ENCODE data around the gene RNF141.

The RNF141 gene

DNA sequence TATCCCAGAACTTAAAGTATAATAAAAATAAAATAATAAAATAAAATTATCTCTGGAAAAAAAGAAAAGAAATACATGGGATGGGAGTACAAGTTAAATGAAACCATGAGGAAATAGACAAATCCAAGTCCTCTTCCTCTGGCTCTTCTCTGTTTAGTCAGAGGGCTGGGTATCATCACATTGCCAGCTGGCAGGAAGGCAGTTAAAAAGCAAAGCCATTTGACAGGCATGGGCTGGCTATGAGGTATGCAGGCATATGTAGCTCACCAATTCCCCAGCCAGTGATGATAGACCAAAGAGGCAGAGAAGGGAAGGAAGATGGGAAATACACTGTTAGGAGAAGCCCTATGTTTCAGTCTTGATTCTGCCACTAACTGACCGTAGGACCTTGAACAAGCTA is 21.0 kb upstream of the RNF141 start:
- no peaks in the 10 kb centered on the region for H3K9me3 ChIP-seq (ENCODE audit: control insufficient read depth in 2 of 2, low read length in 2 of 2)
- H3K9ac ChIP-seq (ENCODE audit: low read length in 2 of 2), result no peak overlapping the region
- H3K36me3 ChIP-seq (ENCODE audit: control insufficient read depth in 2 of 2, insufficient read depth in 2 of 2, low read length in 2 of 2), result no peaks in the 10 kb centered on the region
- H3K27ac ChIP-seq (ENCODE audit: low read length), result no peak overlapping the region
- H3K4me3 ChIP-seq (ENCODE audit: low read length in 2 of 2), result no peak overlapping the region
- H3K27me3 ChIP-seq (ENCODE audit: control insufficient read depth in 1 of 2, insufficient read depth in 2 of 2, low read length in 2 of 2), result no peaks in the 10 kb centered on the region
- H3K4me1 ChIP-seq (ENCODE audit: control insufficient read depth, insufficient read depth, low read length), result peaks cover 2% of the 10 kb centered on the region

DNA sequence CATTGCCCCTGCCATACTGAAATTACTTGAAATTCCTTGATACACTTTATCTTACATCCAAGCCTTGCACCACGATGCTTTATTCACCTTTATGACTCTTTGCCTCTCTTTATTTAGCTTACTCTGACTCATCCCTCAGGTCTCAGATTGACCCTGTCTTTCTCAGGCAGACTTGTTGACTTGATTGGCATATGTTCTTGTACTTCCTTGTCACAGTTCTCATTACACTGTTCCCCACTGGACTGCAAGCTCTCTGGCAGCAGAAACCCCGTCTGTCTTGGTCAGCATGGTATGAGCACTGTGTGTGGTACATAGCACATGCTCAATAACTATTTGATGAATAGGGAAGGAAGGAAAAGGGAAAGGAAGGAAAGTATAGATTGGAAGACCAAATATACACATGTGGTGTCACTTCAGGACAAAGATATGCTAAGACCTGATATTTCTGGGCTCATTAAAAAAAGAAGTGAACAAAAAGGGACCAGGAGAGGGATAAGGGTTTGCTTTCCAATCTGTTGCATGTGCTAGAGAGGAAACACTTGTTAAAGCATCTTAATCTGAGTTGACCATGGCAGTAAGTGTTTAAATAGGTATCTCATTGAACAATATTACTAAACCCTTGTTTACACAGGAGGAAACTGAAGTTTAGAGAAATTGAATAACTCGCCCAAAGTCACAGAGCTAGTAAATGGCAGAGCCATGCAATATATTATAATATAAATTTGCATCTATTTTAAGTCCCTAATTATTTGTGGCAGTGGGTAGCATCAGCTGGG is 20.2 kb upstream of the RNF141 start:
- Histone ChIP-seq H3K27ac (ENCODE audit: low read length) (no peak overlapping the region), H3K36me3 (ENCODE audit: control insufficient read depth in 2 of 2, insufficient read depth in 2 of 2, low read length in 2 of 2) (no peaks in the 10 kb centered on the region), H3K27me3 (ENCODE audit: control insufficient read depth in 1 of 2, insufficient read depth in 2 of 2, low read length in 2 of 2) (no peaks in the 10 kb centered on the region), H3K9ac (ENCODE audit: low read length in 2 of 2) (no peak overlapping the region), H3K4me1 (ENCODE audit: control insufficient read depth, insufficient read depth, low read length) (peaks cover 2% of the 10 kb centered on the region), H3K4me3 (ENCODE audit: low read length in 2 of 2) (no peak overlapping the region), H3K9me3 (ENCODE audit: control insufficient read depth in 2 of 2, low read length in 2 of 2) (no peaks in the 10 kb centered on the region)

DNA sequence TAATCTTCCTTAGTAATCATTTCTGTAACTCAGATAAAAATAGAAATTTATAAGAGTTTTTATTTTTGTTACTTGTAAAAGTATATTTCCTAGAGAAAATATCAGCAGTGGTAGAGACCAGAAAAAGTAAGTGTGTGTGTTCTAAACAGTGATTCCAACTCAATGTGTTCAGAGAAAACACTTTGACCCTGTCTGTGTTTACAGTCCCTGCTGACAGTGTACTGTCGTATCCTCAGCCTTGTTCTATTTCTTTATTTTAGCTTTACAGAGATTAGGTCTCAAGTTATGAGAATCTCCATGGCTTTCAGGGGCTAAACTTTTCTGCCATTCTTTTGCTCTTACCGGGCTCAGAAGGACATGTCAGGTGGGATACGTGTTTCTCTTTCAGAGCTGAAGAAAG is 17.3 kb upstream of the RNF141 start:
- Histone ChIP-seq H3K36me3 (ENCODE audit: control insufficient read depth in 2 of 2, insufficient read depth in 2 of 2, low read length in 2 of 2) (no peaks in the 10 kb centered on the region), H3K9ac (ENCODE audit: low read length in 2 of 2) (no peak overlapping the region), H3K4me3 (ENCODE audit: low read length in 2 of 2) (no peak overlapping the region)

DNA sequence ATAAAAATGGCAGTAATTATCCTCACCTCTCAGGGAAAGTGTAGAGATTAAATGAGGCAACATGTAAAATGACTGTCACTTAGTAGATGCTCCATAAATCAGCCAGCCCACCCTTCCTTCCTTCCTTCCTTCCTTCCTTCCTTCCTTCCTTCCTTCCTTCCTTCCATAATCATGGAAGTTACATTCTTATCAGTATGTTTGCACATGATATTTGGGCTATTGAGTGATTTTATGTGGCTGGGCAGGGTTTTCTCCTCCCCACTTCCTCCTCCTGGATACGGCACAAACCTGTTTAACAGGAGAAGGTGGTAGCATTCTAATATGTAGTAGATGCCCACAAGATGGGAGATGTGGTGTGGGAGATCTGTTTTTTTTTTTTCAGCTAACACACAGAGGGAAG is 15.6 kb upstream of the RNF141 start:
- Histone ChIP-seq H3K4me3 (ENCODE audit: low read length in 2 of 2) (no peak overlapping the region), H3K36me3 (ENCODE audit: control insufficient read depth in 2 of 2, insufficient read depth in 2 of 2, low read length in 2 of 2) (no peaks in the 10 kb centered on the region), H3K27me3 (ENCODE audit: control insufficient read depth in 1 of 2, insufficient read depth in 2 of 2, low read length in 2 of 2) (no peaks in the 10 kb centered on the region), H3K9ac (ENCODE audit: low read length in 2 of 2) (no peak overlapping the region), H3K4me1 (ENCODE audit: control insufficient read depth, insufficient read depth, low read length) (no peaks in the 10 kb centered on the region), H3K27ac (ENCODE audit: low read length) (no peak overlapping the region), H3K9me3 (ENCODE audit: control insufficient read depth in 2 of 2, low read length in 2 of 2) (no peaks in the 10 kb centered on the region)

More for the DNA sequence above, 17.3 kb upstream of the RNF141 start:
- no peaks in the 10 kb centered on the region for H3K9me3 ChIP-seq (ENCODE audit: control insufficient read depth in 2 of 2, low read length in 2 of 2)
- no peaks in the 10 kb centered on the region for H3K4me1 ChIP-seq (ENCODE audit: control insufficient read depth, insufficient read depth, low read length)
- H3K27ac ChIP-seq (ENCODE audit: low read length), result no peak overlapping the region
- H3K27me3 ChIP-seq (ENCODE audit: control insufficient read depth in 1 of 2, insufficient read depth in 2 of 2, low read length in 2 of 2), result no peaks in the 10 kb centered on the region

DNA sequence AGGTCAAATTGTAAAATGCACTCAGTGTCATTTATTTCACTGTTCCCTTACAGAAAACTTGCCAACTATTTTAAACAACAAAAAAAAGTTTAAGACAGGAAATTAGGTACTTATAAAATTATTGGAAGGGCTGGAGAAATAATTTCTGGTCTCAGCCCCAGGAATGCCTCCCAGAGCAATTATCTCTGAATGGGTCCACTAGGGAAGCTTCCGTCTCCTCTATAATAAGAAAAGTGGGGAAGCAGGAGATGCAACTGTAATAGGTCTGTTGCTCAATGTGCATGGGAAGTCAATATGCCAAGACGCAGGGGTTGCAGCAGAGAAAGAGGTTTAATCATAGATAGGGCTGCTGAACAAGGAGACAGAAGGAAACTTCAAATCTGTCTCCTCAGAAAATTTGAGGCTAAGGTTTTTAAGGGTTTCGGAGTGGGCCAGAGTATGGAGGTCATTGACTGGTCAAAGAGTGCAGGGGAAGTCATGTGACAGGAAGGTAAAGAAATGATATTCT is 10.9 kb upstream of the RNF141 start:
- H3K9ac ChIP-seq (ENCODE audit: low read length in 2 of 2), result no peak overlapping the region
- no peaks in the 10 kb centered on the region for H3K4me1 ChIP-seq (ENCODE audit: control insufficient read depth, insufficient read depth, low read length)
- H3K27me3 ChIP-seq (ENCODE audit: control insufficient read depth in 1 of 2, insufficient read depth in 2 of 2, low read length in 2 of 2), result no peaks in the 10 kb centered on the region
- H3K36me3 ChIP-seq (ENCODE audit: control insufficient read depth in 2 of 2, insufficient read depth in 2 of 2, low read length in 2 of 2), result no peaks in the 10 kb centered on the region
- no peaks in the 10 kb centered on the region for H3K9me3 ChIP-seq (ENCODE audit: control insufficient read depth in 2 of 2, low read length in 2 of 2)
- no peak overlapping the region for H3K27ac ChIP-seq (ENCODE audit: low read length)
- H3K4me3 ChIP-seq (ENCODE audit: low read length in 2 of 2), result no peak overlapping the region

DNA sequence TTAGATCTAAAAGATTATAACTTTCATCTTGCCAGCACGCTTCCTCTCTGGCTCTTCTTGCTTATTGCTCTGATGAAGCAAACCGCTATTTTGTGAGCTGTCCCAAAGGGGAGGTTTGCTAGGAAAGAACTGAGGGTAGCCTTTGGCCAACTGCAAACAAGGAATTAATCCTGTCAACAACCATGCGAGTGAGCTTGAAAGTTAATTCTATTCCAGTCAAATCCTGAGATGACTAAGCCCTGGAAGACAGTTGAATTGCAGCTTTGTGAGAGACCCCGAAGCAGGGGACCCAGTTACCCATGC is 10.3 kb upstream of the RNF141 start:
- Histone ChIP-seq H3K9ac (ENCODE audit: low read length in 2 of 2) (no peak overlapping the region), H3K27ac (ENCODE audit: low read length) (no peak overlapping the region), H3K4me3 (ENCODE audit: low read length in 2 of 2) (no peak overlapping the region), H3K9me3 (ENCODE audit: control insufficient read depth in 2 of 2, low read length in 2 of 2) (no peaks in the 10 kb centered on the region), H3K36me3 (ENCODE audit: control insufficient read depth in 2 of 2, insufficient read depth in 2 of 2, low read length in 2 of 2) (no peaks in the 10 kb centered on the region), H3K4me1 (ENCODE audit: control insufficient read depth, insufficient read depth, low read length) (no peaks in the 10 kb centered on the region), H3K27me3 (ENCODE audit: control insufficient read depth in 1 of 2, insufficient read depth in 2 of 2, low read length in 2 of 2) (no peaks in the 10 kb centered on the region)

DNA sequence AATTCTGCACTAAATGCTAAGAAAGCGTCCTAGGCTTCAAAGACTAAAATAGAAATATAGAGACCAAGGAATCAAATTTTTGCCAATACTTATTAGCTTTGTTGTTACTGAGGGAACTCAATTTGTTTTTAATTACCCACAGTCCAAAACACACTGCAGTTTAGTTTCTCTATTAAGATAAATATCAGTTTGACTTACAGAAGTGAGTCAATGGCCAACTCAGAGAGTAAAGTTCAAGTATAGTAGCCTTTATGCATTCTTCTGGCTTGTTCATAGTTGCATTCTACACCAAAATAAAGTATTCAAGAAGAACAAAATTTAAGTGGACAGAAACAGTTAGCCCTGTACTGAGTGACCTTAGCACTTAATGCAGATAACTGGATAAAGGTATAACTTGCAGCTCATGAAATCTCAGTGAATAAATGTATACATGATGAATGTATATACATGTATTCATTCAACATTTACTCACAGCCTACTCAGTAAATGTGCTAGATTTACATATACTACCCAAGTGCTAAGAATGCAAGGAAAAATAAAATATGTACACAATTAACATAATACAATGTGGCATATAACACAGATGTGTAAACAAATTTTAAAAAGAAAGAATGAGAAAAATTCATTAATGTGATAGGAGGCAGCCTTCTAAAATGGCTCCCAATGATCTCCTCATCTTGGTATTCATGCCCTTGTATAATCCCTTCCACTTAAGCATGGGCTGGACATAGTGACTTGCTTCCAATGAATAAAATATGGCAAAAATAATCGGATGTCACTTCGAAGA is 9.7 kb upstream of the RNF141 start:
- no peaks in the 10 kb centered on the region for H3K4me1 ChIP-seq (ENCODE audit: control insufficient read depth, insufficient read depth, low read length)
- no peaks in the 10 kb centered on the region for H3K36me3 ChIP-seq (ENCODE audit: control insufficient read depth in 2 of 2, insufficient read depth in 2 of 2, low read length in 2 of 2)
- H3K4me3 ChIP-seq (ENCODE audit: low read length in 2 of 2), result no peak overlapping the region
- H3K9me3 ChIP-seq (ENCODE audit: control insufficient read depth in 2 of 2, low read length in 2 of 2), result no peaks in the 10 kb centered on the region
- H3K9ac ChIP-seq (ENCODE audit: low read length in 2 of 2), result no peak overlapping the region
- no peak overlapping the region for H3K27ac ChIP-seq (ENCODE audit: low read length)
- no peaks in the 10 kb centered on the region for H3K27me3 ChIP-seq (ENCODE audit: control insufficient read depth in 1 of 2, insufficient read depth in 2 of 2, low read length in 2 of 2)

DNA sequence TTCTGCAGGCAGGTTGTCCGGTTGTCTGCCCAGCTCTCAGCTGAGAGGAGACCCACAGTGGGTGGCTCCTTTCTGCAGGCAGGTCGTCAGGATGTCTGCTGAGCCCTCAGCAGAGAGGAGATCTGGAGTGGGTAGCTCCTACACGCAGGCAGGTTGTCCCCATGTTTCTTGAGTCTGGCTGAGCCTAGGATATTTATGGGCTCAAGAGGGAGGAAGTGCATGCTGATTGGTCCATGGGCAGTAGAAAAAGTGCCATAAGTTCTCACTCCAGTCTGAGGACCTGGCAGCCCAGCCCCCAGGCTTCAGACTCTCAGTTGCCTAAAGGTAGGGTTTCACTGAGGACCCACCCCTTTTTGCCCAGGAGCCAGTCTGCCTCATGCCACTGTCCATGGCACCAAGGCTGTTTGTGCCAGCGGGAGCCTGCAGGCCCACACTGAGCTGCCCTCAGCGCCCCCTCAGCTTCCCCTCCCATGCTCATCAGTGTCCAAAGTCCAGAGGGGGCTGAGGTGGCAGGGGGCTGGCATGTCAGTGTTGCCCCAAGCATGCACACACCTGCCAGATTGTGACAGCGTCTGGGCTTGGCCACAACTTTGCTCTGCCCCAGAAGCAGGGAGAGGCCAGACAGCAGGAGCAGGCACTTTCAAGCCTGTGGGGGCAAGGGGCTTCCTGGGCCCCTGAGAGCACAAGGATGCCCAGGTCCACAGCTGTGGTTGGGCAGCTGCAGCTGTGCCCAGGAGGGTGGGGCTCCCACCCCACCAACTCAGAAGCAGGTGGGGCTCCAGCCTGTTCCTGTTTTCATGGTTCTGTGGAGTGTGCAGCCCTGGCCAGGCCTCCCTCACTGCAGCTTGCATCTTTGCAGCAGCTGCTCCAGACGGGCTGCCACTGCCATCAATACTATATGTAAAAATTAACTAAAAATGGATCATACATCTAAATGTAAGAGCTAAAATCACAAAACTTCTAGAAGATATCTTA is 3.8 kb upstream of the RNF141 start:
- Histone ChIP-seq H3K4me1 (ENCODE audit: control insufficient read depth, insufficient read depth, low read length) (no peaks in the 10 kb centered on the region), H3K36me3 (ENCODE audit: control insufficient read depth in 2 of 2, insufficient read depth in 2 of 2, low read length in 2 of 2) (no peaks in the 10 kb centered on the region), H3K27ac (ENCODE audit: low read length) (no peak overlapping the region), H3K4me3 (ENCODE audit: low read length in 2 of 2) (no peak overlapping the region), H3K9me3 (ENCODE audit: control insufficient read depth in 2 of 2, low read length in 2 of 2) (no peaks in the 10 kb centered on the region), H3K27me3 (ENCODE audit: control insufficient read depth in 1 of 2, insufficient read depth in 2 of 2, low read length in 2 of 2) (no peaks in the 10 kb centered on the region), H3K9ac (ENCODE audit: low read length in 2 of 2) (no peak overlapping the region)

DNA sequence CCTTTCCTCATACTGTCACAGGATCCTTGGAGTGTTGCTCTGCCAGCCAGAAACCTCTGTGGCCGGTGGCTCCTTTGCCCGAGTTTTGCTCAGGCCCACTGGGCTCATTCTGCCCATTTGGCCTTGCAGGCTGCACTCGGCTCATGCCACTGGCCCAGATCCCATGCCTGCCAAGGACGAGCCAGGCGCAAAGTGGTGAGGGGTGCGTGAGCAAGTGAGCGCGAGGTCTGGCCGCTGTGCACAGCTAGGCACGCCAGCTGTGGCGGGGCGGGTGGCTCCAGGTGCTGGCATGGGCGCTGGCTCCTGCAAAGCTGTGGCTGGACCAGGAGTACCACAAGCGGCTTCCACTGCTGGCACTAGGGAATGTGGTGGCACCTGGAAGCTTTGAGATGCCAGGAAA is 2.8 kb upstream of the RNF141 start:
- Histone ChIP-seq H3K27me3 (ENCODE audit: control insufficient read depth in 1 of 2, insufficient read depth in 2 of 2, low read length in 2 of 2) (no peaks in the 10 kb centered on the region), H3K9me3 (ENCODE audit: control insufficient read depth in 2 of 2, low read length in 2 of 2) (no peaks in the 10 kb centered on the region), H3K4me1 (ENCODE audit: control insufficient read depth, insufficient read depth, low read length) (no peaks in the 10 kb centered on the region), H3K27ac (ENCODE audit: low read length) (no peak overlapping the region), H3K36me3 (ENCODE audit: control insufficient read depth in 2 of 2, insufficient read depth in 2 of 2, low read length in 2 of 2) (no peaks in the 10 kb centered on the region), H3K4me3 (ENCODE audit: low read length in 2 of 2) (no peak overlapping the region), H3K9ac (ENCODE audit: low read length in 2 of 2) (no peak overlapping the region)

DNA sequence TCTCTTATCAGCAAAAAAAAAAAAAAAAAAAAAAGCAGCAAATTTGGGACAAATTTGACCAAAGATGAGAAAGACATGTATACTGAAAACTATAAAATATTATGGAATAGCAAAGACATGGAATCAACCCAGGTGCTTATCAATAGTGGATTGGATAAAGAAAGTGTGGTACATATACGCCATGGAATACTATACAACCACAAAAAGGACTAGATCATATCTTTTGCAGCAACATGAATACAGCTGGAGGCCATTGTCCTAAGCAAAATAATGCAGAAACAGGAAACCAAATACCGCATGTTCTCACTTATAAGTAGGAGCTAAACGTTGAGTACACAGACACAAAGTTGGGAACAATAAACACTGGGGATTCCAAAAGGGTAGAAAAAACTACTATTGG is 1.8 kb upstream of the RNF141 start:
- no peak overlapping the region for H3K4me3 ChIP-seq (ENCODE audit: low read length in 2 of 2)
- no peaks in the 10 kb centered on the region for H3K9me3 ChIP-seq (ENCODE audit: control insufficient read depth in 2 of 2, low read length in 2 of 2)
- no peaks in the 10 kb centered on the region for H3K4me1 ChIP-seq (ENCODE audit: control insufficient read depth, insufficient read depth, low read length)
- H3K27ac ChIP-seq (ENCODE audit: low read length), result no peak overlapping the region
- no peak overlapping the region for H3K9ac ChIP-seq (ENCODE audit: low read length in 2 of 2)
- no peaks in the 10 kb centered on the region for H3K27me3 ChIP-seq (ENCODE audit: control insufficient read depth in 1 of 2, insufficient read depth in 2 of 2, low read length in 2 of 2)
- no peaks in the 10 kb centered on the region for H3K36me3 ChIP-seq (ENCODE audit: control insufficient read depth in 2 of 2, insufficient read depth in 2 of 2, low read length in 2 of 2)

Data from stomach smooth muscle (tissue), 2 donors.